Esophagus squamous epithelium (tissue), 5 donors: ENCODE data around the gene PAK4. TPM values are rescaled to one million over a fixed set of nuclear protein-coding genes. Genes with fewer than 3 reads are reported as not detected.

Experiments
- DNase-seq: peaks from one replicate; lab custom pipeline; 2025; lab: John Stamatoyannopoulos, UW
- H3K27ac ChIP-seq, 4 donors: fragments of 200-600 bp; sonication (generic); one replicate each; pipeline ENCODE4 v1.5.1; 2016 to 2019; ENCODE audit warnings: mild to moderate bottlenecking in 1 of 4
- H3K27me3 ChIP-seq, 4 donors: fragments of 200-600 bp; sonication (generic); 1 replicate in 3 of 4; 2 replicates in 1 of 4; pipeline versions ENCODE4 v1.5.1 to v1.6.0; 2017 to 2021; ENCODE audit warnings: antibody characterized with exemption in 1 of 4
- H3K36me3 ChIP-seq, 3 donors: fragments of 200-600 bp; sonication (generic); one replicate each; pipeline ENCODE4 v1.5.1; 2016 to 2019
- H3K4me1 ChIP-seq, 3 donors: fragments of 200-600 bp; sonication (generic); one replicate each; pipeline ENCODE4 v1.5.1; 2017 to 2019
- H3K4me3 ChIP-seq, 4 donors: fragments of 200-600 bp; sonication (generic); 1 replicate in 3 of 4; 2 replicates in 1 of 4; pipeline ENCODE4 v1.5.1; 2016 to 2019; ENCODE audit warnings: mild to moderate bottlenecking in 2 of 4, moderate library complexity in 1 of 4
- H3K9me3 ChIP-seq, 3 donors: fragments of 200-600 bp; sonication (generic); one replicate each; pipeline ENCODE4 v1.5.1; 2016 to 2019
- POLR2A ChIP-seq, 4 donors: fragments of 450-650 bp; IDR thresholded peaks; one replicate each; pipeline ENCODE4 v1.6.1; 2017; ENCODE audit warnings: antibody characterized with exemption in 4 of 4, mild to moderate bottlenecking in 4 of 4, moderate library complexity in 3 of 4
- whole genome bisulfite sequencing, 2 donors: methylation state at CpG; one replicate each; pipeline ENCODE4 v1.1.5; 2018; 5-methylcytosine and 5-hydroxymethylcytosine counted together
- intact Hi-C: fragments of 100-400 bp; cut with DNase I; formaldehyde crosslinking; loops from one replicate; pipeline ENCODE4 v1.15.0; 2022
- total RNA-seq, 4 donors: library from RNA; depleted of rRNA; stranded (reverse); fragments of >200 nt; gene quantifications; one replicate each; pipeline ENCODE4 v1.1.0, GENCODE V29; 2016
- TF ChIP-seq, protein P1 (sequence below), 6 experiments: fragments of 450-650 bp in 4 of 6; fragments of 200-600 bp in 2 of 6; sonication (generic) in 2 of 6; IDR thresholded peaks; one replicate each; pipeline ENCODE4 v1.5.1; 2016 to 2019; ENCODE audit warnings: antibody characterized with exemption in 6 of 6, mild to moderate bottlenecking in 4 of 6, moderate library complexity in 4 of 6
- donor health status: DM: yes; HTN: yes; CAD: no.

Gene PAK4
- total RNA-seq, 4 donors from 2014 or later: 12.2 to 40.1 (median 18.3) TPM

- intact Hi-C loops: no loop called here
- H3K4me1 ChIP-seq: peaks cover 0 to 23% (median 8%) of the 10 kb centered on the region in 3 donors
- no peak for DNase-seq
- no peaks in the 10 kb centered on the region for H3K9me3 ChIP-seq
- H3K27ac ChIP-seq: no peak overlapping the region
- TF ChIP-seq POLR2A (IDR thresholded peaks at IDR 0.05): no peak
- TF ChIP-seq, protein P1, sequence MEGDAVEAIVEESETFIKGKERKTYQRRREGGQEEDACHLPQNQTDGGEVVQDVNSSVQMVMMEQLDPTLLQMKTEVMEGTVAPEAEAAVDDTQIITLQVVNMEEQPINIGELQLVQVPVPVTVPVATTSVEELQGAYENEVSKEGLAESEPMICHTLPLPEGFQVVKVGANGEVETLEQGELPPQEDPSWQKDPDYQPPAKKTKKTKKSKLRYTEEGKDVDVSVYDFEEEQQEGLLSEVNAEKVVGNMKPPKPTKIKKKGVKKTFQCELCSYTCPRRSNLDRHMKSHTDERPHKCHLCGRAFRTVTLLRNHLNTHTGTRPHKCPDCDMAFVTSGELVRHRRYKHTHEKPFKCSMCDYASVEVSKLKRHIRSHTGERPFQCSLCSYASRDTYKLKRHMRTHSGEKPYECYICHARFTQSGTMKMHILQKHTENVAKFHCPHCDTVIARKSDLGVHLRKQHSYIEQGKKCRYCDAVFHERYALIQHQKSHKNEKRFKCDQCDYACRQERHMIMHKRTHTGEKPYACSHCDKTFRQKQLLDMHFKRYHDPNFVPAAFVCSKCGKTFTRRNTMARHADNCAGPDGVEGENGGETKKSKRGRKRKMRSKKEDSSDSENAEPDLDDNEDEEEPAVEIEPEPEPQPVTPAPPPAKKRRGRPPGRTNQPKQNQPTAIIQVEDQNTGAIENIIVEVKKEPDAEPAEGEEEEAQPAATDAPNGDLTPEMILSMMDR (IDR thresholded peaks at IDR 0.05): no peak
- H3K36me3 ChIP-seq: peaks cover 36 to 100% (median 44%) of the 10 kb centered on the region in 3 donors
- H3K27me3 ChIP-seq: no peaks in the 10 kb centered on the region
- H3K4me3 ChIP-seq: no peak overlapping the region
- 80 to 100% methylated on average over 1 to 3 of the region's 25 CpGs for WGBS, 2 donors
These were observed 48.0 kb downstream of the PAK4 start for GRCh38 chr19:39173502-39173991.

- no peak for DNase-seq
- no peak for TF ChIP-seq POLR2A (IDR thresholded peaks at IDR 0.05)
- TF ChIP-seq, protein P1 (IDR thresholded peaks at IDR 0.05): no peak
These were observed 48.6 kb downstream of the PAK4 start for GRCh38 chr19:39174142-39174541.

GRCh38 chr19:39174558-39175544 is 49.3 kb downstream of the PAK4 start:
- Histone ChIP-seq H3K27ac (no peak overlapping the region), H3K9me3 (no peaks in the 10 kb centered on the region), H3K36me3 (peaks cover 36 to 100% (median 49%) of the 10 kb centered on the region in 3 donors), H3K4me3 (no peak overlapping the region), H3K27me3 (no peaks in the 10 kb centered on the region), H3K4me1 (peaks cover 0 to 17% (median 8%) of the 10 kb centered on the region in 3 donors)
- no peak for TF ChIP-seq POLR2A (IDR thresholded peaks at IDR 0.05)
- TF ChIP-seq, protein P1 (IDR thresholded peaks at IDR 0.05): no peak
- WGBS, 2 donors: 97% methylated on average over 5 of the region's 43 CpGs; no CpG with 5 or more reads in 1 of the 2 donors
- intact Hi-C loops: no loop called here
- DNase-seq: no peak

More at GRCh38 chr19:39174142-39174541, 48.6 kb downstream of the PAK4 start:
- Histone ChIP-seq H3K4me1 (peaks cover 0 to 20% (median 8%) of the 10 kb centered on the region in 3 donors), H3K27ac (no peak overlapping the region), H3K4me3 (no peak overlapping the region), H3K9me3 (no peaks in the 10 kb centered on the region), H3K27me3 (no peaks in the 10 kb centered on the region), H3K36me3 (peaks cover 39 to 100% (median 49%) of the 10 kb centered on the region in 3 donors)
- intact Hi-C loops: no loop called here
- 78 to 94% methylated on average over 7 to 9 of the region's 16 CpGs for WGBS, 2 donors

GRCh38 chr19:39175564-39175963 is 50.0 kb downstream of the PAK4 start:
- intact Hi-C loops: no loop called here
- 85% methylated on average over 4 of the region's 7 CpGs; no CpG with 5 or more reads in 1 of the 2 donors for WGBS, 2 donors
- Histone ChIP-seq H3K9me3 (no peaks in the 10 kb centered on the region), H3K27me3 (no peaks in the 10 kb centered on the region), H3K4me3 (no peak overlapping the region), H3K4me1 (peaks cover 0 to 10% (median 3%) of the 10 kb centered on the region in 3 donors), H3K27ac (no peak overlapping the region), H3K36me3 (peaks cover 34 to 100% (median 52%) of the 10 kb centered on the region in 3 donors)
- no peak for TF ChIP-seq POLR2A (IDR thresholded peaks at IDR 0.05)
- TF ChIP-seq, protein P1 (IDR thresholded peaks at IDR 0.05): no peak
- no peak for DNase-seq
